DND-41 (cell line): ENCODE data around the gene MCF2L.

Experiments
- CTCF ChIP-seq: IDR thresholded peaks from 2 replicates; pipeline ENCODE4 v1.5.1; 2012; ENCODE audit warnings: borderline replicate concordance, low read length, moderate library complexity, mild to moderate bottlenecking; ENCODE audit not compliant: poor library complexity, severe bottlenecking; ENCODE audit errors: extremely low read depth
- EZH2 ChIP-seq: IDR thresholded peaks from 3 replicates; pipeline ENCODE4 v1.6.1; 2012; ENCODE audit warnings: borderline replicate concordance, low read depth, mild to moderate bottlenecking, moderate library complexity, low read length, inconsistent platforms; ENCODE audit not compliant: severe bottlenecking

- no peak for TF ChIP-seq CTCF
- TF ChIP-seq EZH2: no peak
Measured at GRCh38 chr13:113006660-113007059, 37.6 kb downstream of the MCF2L start.
